ENCODE data around the gene NFKB2. TPM values are rescaled to one million over a fixed set of nuclear protein-coding genes. Genes with fewer than 3 reads are reported as not detected.

Gene NFKB2
- total RNA-seq, 1 donor from 2014 or later, result 26.8 TPM

- Histone ChIP-seq H3K4me1 (no peaks in the 10 kb centered on the region), H3K36me3 (peaks cover 0 to 86% of the 10 kb centered on the region in 2 donors), H3K9me3 (no peaks in the 10 kb centered on the region), H3K4me3 (no peak overlapping the region), H3K27ac (no peak overlapping the region), H3K27me3 (no peaks in the 10 kb centered on the region)
- no peak for DNase-seq (ENCODE audit: extremely low spot score in 2 of 2)
- TF ChIP-seq POLR2AphosphoS5 (IDR thresholded peaks at IDR 0.05; ENCODE audit: insufficient read depth in 1 of 2, low read depth in 1 of 2) (no peak), POLR2A (IDR thresholded peaks at IDR 0.05) (no peak)
- TF ChIP-seq, protein P1, sequence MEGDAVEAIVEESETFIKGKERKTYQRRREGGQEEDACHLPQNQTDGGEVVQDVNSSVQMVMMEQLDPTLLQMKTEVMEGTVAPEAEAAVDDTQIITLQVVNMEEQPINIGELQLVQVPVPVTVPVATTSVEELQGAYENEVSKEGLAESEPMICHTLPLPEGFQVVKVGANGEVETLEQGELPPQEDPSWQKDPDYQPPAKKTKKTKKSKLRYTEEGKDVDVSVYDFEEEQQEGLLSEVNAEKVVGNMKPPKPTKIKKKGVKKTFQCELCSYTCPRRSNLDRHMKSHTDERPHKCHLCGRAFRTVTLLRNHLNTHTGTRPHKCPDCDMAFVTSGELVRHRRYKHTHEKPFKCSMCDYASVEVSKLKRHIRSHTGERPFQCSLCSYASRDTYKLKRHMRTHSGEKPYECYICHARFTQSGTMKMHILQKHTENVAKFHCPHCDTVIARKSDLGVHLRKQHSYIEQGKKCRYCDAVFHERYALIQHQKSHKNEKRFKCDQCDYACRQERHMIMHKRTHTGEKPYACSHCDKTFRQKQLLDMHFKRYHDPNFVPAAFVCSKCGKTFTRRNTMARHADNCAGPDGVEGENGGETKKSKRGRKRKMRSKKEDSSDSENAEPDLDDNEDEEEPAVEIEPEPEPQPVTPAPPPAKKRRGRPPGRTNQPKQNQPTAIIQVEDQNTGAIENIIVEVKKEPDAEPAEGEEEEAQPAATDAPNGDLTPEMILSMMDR (IDR thresholded peaks at IDR 0.05), result no peak
- intact Hi-C loops (cut with DNase I), result no loop called here
Observed at GRCh38 chr10:102375867-102376266, 19.6 kb upstream of the NFKB2 start.

DNA sequence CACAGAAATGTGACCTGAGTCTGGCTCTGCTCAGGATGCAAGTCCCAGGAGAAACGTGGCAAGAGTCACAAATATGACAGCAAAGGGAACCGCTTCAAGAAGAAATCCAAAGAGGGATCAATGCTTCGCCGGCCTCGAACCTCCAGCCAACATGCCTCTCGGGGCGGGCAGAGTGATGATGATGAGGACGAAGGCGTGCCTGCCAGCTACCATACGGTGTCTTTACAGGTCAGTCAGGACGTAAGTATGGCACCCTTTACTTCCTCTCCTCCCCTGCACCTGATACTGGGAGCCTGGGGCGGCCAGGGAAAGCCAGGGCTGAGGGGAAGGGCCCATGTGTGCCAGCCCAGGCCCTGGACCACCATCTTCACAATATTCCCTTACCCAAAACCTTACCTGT, 18.6 kb upstream of the NFKB2 start:
- Histone ChIP-seq H3K27ac (no peak overlapping the region), H3K4me3 (no peak overlapping the region), H3K4me1 (no peaks in the 10 kb centered on the region), H3K9me3 (no peaks in the 10 kb centered on the region), H3K27me3 (no peaks in the 10 kb centered on the region), H3K36me3 (peaks cover 0 to 80% of the 10 kb centered on the region in 2 donors)
- TF ChIP-seq POLR2A (IDR thresholded peaks at IDR 0.05), result no peak
- TF ChIP-seq POLR2AphosphoS5 (IDR thresholded peaks at IDR 0.05; ENCODE audit: insufficient read depth in 1 of 2, low read depth in 1 of 2), result no peak
- TF ChIP-seq, protein P1 (IDR thresholded peaks at IDR 0.05), result no peak
- intact Hi-C loops (cut with DNase I), result no loop called here
- no peak for DNase-seq (ENCODE audit: extremely low spot score in 2 of 2)

- no peaks in the 10 kb centered on the region for H3K9me3 ChIP-seq
- DNase-seq (ENCODE audit: extremely low spot score in 2 of 2), result no peak
Observed at GRCh38 chr10:102379383-102379782, 16.1 kb upstream of the NFKB2 start.

DNA sequence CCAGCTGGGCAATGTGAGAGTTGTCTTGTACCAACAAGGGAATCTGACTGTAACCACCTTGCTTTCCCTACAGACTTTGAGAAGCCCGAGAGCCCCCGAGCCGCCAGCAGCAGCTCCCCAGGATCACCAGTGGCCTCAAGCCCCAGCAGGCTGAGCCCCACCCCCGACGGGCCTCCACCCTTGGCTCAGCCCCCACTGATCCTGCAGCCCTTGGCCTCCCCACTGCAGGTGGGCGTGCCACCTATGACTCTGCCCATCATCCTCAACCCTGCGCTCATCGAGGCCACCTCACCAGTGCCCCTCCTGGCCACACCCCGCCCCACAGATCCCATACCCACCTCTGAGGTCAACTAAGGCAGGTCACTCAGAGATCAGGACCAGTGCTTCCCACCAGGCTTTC, 13.5 kb upstream of the NFKB2 start:
- DNase-seq (ENCODE audit: extremely low spot score in 2 of 2), result no peak
- peaks cover 0 to 44% of the 10 kb centered on the region in 2 donors for H3K36me3 ChIP-seq
- H3K4me3 ChIP-seq, result no peak overlapping the region
- no peaks in the 10 kb centered on the region for H3K4me1 ChIP-seq
- no peaks in the 10 kb centered on the region for H3K27me3 ChIP-seq
- H3K9me3 ChIP-seq, result no peaks in the 10 kb centered on the region
- intact Hi-C loops (cut with DNase I), result no loop called here
- H3K27ac ChIP-seq, result no peak overlapping the region
- no peak for TF ChIP-seq POLR2AphosphoS5 (IDR thresholded peaks at IDR 0.05; ENCODE audit: insufficient read depth in 1 of 2, low read depth in 1 of 2)
- TF ChIP-seq, protein P1 (IDR thresholded peaks at IDR 0.05), result no peak
- TF ChIP-seq POLR2A (IDR thresholded peaks at IDR 0.05), result no peak

More at GRCh38 chr10:102379383-102379782, 16.1 kb upstream of the NFKB2 start:
- no peaks in the 10 kb centered on the region for H3K27me3 ChIP-seq
- H3K4me1 ChIP-seq, result no peaks in the 10 kb centered on the region
- no peak overlapping the region for H3K4me3 ChIP-seq
- intact Hi-C loops (cut with DNase I), result no loop called here
- peaks cover 0 to 70% of the 10 kb centered on the region in 2 donors for H3K36me3 ChIP-seq
- no peak overlapping the region for H3K27ac ChIP-seq
- TF ChIP-seq POLR2A (IDR thresholded peaks at IDR 0.05), result no peak
- TF ChIP-seq, protein P1 (IDR thresholded peaks at IDR 0.05), result no peak
- TF ChIP-seq POLR2AphosphoS5 (IDR thresholded peaks at IDR 0.05; ENCODE audit: insufficient read depth in 1 of 2, low read depth in 1 of 2), result no peak

- H3K27ac ChIP-seq, result no peak overlapping the region
- no peaks in the 10 kb centered on the region for H3K9me3 ChIP-seq
- H3K36me3 ChIP-seq, result peaks cover 0 to 38% of the 10 kb centered on the region in 2 donors
- DNase-seq (ENCODE audit: extremely low spot score in 2 of 2), result no peak
- H3K27me3 ChIP-seq, result no peaks in the 10 kb centered on the region
- TF ChIP-seq, protein P1 (IDR thresholded peaks at IDR 0.05), result no peak
- TF ChIP-seq POLR2AphosphoS5 (IDR thresholded peaks at IDR 0.05; ENCODE audit: insufficient read depth in 1 of 2, low read depth in 1 of 2) (no peak), POLR2A (IDR thresholded peaks at IDR 0.05) (no peak)
- H3K4me1 ChIP-seq, result no peaks in the 10 kb centered on the region
- intact Hi-C loops (cut with DNase I), result no loop called here
- no peak overlapping the region for H3K4me3 ChIP-seq
Observed at GRCh38 chr10:102382871-102383270, 12.6 kb upstream of the NFKB2 start.

All from vagina (tissue), 2 donors.